ENCODE data around the gene SLAMF9.

The SLAMF9 gene

DNA sequence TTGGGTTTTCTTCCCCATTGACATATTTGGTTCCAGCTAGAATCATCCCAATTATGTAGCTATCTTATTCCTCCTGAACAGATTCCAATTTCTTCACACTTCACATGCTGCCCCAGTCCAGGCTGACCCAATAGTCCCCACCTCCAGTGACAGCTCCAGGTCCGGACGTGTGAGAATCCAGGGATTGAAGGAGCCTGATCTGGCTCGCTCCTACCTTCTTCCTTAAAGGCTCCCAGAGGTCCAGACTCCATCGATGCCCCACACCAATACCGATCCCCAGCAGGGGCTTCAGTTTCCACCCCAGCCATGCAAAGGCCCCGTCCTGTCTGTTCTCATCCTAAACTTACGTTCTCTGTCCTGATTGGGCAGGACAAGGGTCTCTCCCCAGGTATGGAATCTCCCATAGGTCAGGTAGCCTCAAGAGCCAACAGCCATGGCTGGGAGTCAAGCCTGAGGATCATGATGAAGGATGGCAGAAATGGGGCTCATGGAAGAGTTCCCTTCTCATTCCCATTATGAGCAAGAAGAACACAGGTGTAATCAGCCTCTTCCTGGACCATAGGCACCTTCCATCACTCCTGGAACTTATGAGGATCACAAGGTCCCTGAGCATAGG is 20.4 kb upstream of the SLAMF9 start:
- DNase-seq (ENCODE audit: low spot score), result no peak

- no peak for DNase-seq (ENCODE audit: low spot score)
Observed at GRCh38 chr1:159973350-159973940, 19.4 kb upstream of the SLAMF9 start.

GRCh38 chr1:159972443-159973205 is 18.6 kb upstream of the SLAMF9 start:
- no peak for DNase-seq (ENCODE audit: low spot score)

GRCh38 chr1:159970932-159971342 is 16.9 kb upstream of the SLAMF9 start:
- DNase-seq (ENCODE audit: low spot score), result no peak

DNA sequence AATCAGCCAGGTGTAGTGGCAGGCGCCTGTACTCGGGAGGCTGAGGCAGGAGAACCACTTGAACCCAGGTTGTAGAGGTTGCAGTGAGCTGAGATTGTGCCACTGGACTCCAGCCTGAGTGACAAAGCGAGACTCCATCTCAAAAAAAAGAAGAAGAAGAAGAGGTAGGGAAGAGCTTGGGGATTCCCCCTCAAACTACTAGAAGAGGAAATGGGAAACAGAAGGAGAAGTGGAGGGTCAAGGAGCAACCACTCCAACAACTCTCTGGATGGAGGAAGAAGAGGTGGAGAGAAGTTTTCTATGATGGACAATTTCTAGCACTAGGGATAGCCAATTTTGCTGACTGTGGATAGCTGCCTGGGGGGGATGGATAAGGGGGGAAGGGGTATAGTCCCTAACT is 14.9 kb upstream of the SLAMF9 start:
- no peak for DNase-seq (ENCODE audit: low spot score)

DNA sequence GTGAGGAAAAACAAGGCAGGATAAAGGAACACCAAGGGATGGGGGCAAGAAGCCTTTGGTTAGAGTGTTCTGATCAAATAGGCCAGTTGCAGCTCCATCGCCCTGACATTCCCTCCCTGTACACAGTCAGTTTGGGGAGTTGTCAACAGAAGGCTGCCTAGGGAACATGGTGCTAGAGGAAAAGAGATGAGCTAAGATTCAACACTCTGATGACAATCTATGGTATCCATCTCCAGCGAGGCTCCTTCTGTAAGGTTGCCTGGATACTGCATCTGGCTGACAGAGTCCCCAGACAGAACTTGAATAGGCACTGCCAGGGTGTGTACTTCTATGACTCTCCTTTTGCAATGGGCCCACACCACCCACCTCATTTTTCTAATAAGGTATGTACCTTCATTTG is 11.2 kb upstream of the SLAMF9 start:
- no peak for DNase-seq (ENCODE audit: low spot score)

DNA sequence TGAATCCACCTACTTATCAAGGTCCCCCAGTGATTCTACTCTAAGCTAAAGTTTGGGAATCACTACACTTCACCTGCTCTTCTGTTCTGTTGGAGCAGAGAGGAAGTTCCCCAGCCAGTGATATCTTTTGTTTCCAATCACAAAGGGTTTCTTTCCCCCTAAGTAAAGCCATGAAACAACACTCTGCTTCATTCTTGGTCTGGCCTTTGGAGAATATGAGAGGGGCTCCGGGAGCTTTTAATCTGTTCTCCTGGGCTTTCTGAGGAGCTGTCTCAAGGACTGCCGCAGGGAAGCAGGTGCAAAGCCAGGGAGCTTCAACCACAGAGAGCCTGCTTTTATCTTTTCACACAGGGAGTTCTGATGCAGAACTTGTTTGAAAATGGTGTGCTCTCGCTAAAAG is 10.1 kb upstream of the SLAMF9 start:
- no peak for DNase-seq (ENCODE audit: low spot score)

DNA sequence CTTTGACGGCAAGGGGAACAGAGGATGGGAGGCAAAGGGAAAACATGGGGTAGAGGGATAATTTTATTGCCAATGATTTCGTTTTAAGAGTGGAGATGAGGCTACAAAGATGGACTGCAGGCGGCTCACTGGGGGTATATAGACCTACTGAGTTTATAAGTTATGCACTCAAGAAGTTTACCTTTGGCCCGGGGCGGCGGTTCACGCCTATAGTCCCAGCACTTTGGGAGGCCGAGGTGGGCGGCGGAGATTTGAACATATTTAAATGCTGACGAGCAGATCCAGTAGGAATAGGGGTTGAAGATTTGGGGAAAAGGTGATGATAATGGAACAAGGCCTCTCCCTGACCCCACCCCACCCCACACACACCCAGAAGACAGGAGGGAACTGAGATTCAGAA is 8.1 kb upstream of the SLAMF9 start:
- DNase-seq (ENCODE audit: low spot score), result no peak

DNA sequence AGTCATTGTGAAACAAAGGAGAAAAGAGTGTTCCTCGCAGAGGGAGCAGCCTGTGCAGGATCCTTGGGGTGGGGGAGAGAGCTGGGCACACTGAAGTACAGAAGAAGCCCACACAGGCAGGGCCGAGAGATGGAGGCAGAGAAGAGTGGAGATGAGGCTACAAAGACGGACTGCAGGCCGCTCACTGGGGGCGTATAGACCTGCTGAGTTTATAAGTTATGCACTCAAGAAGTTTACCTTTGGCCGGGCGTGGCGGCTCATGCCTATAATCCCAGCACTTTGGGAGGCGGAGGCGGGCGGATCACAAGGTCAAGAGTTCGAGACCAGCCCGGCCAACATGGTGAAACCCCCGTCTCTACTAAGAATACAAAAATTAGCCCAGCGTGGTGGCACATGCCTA is 7.6 kb upstream of the SLAMF9 start:
- DNase-seq (ENCODE audit: low spot score), result no peak

GRCh38 chr1:159960721-159961381 is 6.8 kb upstream of the SLAMF9 start:
- no peak for DNase-seq (ENCODE audit: low spot score)

GRCh38 chr1:159959451-159959850 is 5.4 kb upstream of the SLAMF9 start:
- DNase-seq (ENCODE audit: low spot score), result no peak

DNA sequence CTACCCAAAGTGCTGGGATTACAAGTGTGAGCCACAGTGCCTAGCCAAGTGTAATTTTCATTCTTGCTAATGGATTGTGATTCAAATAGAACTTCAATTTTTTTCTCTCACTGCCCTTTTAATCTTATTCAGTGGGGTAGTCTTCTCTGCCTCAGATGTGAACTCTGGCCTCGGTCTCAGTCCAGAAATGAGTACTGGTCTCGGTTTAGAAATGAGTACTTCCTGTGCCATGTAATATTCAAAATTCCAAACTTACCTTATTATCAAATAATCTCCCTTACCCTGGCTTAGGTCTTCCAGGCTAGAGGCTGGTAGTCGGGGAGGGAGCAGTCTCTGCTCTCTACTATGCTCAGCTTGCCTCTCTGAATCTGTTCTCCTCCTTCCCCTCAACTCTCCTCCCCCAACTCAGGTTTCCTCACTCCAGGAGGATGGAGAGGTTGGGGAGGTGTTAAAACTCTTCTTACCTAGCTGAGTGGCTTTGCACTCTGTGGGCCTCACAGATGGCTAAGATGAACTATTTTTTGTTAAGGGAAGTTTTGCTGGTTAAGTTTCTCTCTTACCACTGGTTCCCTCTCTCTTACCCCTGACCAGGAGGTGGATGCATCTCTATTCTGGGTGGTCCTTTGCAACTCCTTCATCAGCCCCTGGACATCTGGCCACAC is 4.8 kb upstream of the SLAMF9 start:
- no peak for DNase-seq (ENCODE audit: low spot score)

DNA sequence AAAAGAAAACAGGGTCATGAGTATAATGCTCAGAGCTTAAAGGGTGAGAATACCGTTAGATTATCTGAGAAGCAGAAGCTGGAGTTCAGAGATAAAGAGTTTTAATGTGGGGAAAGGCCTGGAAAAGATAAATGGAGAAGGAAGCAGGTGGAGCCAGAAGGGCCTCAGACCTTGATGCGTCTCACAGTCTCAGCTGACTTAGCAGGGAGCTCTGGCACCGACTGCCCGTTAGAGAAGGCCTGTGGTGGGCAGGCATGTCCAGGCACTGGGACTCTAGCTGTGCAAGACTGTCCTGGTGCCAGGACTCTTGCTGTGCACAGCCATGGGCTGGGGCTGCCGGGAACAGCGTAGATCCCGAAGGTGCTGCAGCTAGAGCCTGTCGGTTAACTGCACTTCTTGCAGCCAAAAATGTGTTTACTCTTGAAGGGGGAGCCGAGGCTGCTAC is 3.8 kb upstream of the SLAMF9 start:
- no peak for DNase-seq (ENCODE audit: low spot score)

GRCh38 chr1:159955456-159955855 is 1.4 kb upstream of the SLAMF9 start:
- no peak for DNase-seq (ENCODE audit: low spot score)

DNA sequence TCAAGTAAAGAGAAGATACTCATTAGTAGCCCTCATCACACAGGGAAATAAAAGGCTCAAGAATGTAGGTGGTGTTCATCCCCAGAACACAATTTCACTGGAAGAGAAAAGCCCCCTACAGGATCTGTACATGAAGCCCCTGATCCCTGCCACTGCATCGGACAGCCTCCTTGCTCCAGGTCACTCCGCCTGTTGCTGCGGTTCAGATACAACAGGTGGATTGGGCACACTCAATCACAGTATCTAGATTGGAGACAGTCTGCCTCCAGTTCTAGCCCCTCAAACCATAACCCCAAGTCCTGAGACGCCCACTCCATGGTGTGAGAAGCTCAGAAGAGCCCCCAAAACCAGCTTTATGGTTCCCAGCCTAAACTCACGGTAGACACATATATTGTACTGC is 1.1 kb downstream of the SLAMF9 start:
- DNase-seq (ENCODE audit: low spot score), result no peak

DNA sequence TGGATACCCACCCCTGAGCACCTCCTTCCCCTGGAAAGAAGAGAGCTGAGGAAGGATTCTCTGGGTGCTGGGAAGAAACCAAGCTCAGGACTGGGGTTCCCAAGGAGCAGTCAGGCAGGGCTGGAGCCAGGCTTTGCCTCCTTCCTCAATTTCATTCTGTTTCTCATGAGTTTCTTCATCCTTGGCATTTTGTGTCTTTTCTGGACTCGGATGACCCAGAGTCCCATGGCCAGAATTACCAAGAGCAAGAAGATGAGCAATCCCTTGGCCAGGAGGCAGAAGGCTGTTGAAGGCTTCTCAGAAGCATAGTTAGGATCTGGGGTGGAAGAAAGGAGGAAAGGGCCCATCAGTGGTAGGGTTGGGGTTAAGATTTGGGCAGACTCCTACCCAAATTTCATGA is 2.5 kb downstream of the SLAMF9 start:
- no peak for DNase-seq (ENCODE audit: low spot score)

DNA sequence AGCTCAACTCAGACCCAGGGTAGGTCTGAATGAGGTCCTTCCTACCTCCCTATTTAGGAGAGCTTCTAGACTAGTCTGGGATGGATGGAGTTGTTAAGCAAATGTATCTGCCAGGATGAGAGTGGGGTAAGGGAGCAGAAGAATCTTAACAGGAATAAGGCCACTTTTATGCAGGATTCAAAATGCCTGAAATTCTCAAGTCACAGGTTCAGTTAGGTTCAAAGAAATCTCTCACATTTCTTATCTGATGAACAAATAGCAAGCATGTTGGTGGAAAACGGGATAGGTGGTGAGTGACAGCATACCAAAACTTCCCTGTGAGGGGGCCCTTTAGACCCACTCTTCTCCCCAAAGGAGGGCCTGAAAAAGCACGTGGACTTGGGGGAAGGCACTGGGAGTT is 3.0 kb downstream of the SLAMF9 start:
- no peak for DNase-seq (ENCODE audit: low spot score)

GRCh38 chr1:159949981-159950381 is 4.1 kb downstream of the SLAMF9 start:
- DNase-seq (ENCODE audit: low spot score), result no peak

- no peak for DNase-seq (ENCODE audit: low spot score)
Observed at GRCh38 chr1:159949123-159949522, 4.9 kb downstream of the SLAMF9 start.

- DNase-seq (ENCODE audit: low spot score), result no peak
Observed at GRCh38 chr1:159947942-159948341, 6.1 kb downstream of the SLAMF9 start.

DNA sequence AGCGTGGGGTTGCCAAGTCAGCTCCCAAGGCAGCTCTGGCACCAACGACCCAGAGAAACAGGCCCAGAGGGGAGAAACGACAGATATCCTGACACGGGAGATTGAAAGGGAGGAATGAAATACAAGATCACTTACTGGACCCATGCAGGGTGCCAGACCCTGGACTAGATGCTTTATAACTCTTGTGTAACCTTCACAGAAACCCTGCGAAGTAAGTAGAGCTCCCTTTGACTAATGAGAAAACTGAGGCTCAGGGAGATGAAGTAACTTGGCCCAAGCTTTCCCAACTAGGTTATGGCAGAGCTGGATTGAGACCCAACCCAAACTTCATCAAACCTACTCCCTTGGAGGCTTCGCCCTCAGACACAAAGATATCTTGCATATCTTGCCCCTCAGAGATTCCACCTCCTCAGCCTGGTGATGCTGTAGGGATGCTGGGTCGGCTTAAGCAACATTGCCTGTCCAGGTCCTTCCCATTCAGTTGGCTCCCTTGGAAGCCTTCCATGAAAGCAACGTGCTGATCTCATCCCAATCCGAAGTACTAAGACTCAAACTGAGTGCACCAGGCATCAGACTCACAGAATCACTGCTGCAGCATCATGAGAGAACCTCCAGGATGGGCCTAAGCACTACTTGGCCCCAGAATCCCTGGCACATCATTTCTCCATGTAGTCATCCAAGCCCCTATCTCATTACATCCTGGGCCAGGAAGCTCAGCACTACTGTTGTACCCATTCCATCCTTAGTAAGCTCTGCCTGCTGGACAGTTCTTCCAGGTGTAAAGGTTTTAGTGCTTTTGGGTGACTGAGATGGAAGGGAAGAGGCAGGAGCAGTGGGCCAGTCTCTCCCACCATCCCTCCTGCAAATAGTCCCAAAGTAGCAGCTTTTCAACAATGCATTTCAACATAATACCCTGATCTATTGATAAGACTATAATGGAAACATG is 7.5 kb downstream of the SLAMF9 start:
- no peak for DNase-seq (ENCODE audit: low spot score)

All from kidney capillary endothelial cell (primary cell).